GM12875 (cell line): ENCODE measurements around the gene FAM210A.

ENCODE experiments used
- H3K4me3 ChIP-seq: one replicate; pipeline ENCODE4 v1.5.1; 2011; ENCODE audit warnings: low read depth, low read length, control low read depth
- TF ChIP-seq, protein P1 (sequence below): IDR thresholded peaks from 2 replicates; pipeline ENCODE4 v1.5.1; 2011; ENCODE audit warnings: low read depth, mild to moderate bottlenecking, control low read depth, inconsistent platforms, low read length, moderate library complexity, borderline replicate concordance; ENCODE audit not compliant: insufficient read depth

The FAM210A gene

DNA sequence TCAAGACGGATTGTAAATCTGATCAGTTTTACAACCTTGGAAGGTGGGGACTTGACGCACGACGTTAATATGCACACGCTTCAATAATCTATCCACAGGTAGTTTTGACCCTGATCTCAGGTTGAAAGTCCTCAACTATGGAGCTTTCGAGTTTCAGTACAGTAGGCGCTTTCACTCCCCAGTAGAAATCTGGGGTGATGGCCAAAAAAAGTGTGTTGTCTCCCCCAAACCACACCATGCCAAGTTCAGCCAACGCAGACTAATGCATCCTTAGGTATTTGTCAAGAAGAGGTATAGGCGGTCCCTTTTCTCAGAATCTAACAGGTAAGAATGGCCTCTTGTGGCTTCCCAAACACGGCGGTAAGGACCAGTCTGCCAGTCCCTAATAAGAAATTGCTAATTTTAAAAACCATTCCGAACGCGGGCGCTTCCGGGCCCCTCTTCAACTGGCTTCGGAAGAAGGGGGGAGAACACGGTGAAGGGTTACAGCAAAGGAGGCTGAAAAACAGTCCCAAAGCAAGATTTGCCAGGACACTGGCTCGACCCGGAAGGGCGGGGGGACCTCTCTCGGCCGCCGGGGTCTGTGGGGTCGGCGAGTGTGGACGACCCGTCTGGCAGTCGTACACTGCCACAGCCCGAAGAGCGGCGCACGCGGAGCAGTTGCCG lies 659 bp downstream of the FAM210A start:
- H3K4me3 ChIP-seq: peak overlapping the region; percentile 96
- TF ChIP-seq, protein P1, sequence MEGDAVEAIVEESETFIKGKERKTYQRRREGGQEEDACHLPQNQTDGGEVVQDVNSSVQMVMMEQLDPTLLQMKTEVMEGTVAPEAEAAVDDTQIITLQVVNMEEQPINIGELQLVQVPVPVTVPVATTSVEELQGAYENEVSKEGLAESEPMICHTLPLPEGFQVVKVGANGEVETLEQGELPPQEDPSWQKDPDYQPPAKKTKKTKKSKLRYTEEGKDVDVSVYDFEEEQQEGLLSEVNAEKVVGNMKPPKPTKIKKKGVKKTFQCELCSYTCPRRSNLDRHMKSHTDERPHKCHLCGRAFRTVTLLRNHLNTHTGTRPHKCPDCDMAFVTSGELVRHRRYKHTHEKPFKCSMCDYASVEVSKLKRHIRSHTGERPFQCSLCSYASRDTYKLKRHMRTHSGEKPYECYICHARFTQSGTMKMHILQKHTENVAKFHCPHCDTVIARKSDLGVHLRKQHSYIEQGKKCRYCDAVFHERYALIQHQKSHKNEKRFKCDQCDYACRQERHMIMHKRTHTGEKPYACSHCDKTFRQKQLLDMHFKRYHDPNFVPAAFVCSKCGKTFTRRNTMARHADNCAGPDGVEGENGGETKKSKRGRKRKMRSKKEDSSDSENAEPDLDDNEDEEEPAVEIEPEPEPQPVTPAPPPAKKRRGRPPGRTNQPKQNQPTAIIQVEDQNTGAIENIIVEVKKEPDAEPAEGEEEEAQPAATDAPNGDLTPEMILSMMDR: no peak

DNA sequence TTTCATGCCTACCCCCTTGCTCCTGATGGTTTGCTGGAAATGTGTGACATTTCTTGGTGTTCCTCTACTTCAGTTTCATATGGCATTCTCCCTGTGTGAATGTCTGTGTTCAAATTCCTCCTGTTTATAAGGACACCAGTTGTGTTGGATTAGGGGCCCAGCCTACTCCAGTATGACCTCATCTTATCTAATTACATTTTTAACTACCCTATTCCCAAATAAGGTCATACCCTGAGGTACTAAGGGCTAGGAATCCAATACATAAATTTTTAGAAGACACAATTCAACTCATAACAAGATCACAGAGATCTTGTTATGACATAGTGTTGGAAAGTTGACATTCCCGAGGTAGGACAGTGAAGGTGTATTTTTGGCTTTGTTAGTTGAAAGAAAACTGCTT lies 5.5 kb downstream of the FAM210A start:
- H3K4me3 ChIP-seq: no peak overlapping the region
- TF ChIP-seq, protein P1: no peak

DNA sequence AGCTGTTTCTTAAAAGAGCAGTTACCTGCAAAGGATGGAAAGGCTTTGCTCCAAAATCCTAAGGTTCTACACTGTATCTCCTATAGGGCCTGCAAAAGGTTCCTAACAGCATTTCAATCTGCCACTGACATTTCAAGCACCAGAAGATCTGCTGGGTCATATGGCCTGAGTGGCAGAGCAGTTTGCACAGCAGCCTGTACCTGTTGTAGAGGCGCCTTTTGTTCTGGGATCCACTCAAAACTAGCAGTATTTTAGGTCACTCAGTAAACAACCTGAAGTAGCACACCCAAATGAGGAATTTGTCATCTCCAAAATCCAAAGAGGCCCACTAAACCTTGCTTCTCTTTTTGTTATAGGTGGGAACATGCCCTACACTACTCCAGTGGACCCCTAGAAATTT lies 6.2 kb downstream of the FAM210A start:
- TF ChIP-seq, protein P1: no peak
- H3K4me3 ChIP-seq: no peak overlapping the region

DNA sequence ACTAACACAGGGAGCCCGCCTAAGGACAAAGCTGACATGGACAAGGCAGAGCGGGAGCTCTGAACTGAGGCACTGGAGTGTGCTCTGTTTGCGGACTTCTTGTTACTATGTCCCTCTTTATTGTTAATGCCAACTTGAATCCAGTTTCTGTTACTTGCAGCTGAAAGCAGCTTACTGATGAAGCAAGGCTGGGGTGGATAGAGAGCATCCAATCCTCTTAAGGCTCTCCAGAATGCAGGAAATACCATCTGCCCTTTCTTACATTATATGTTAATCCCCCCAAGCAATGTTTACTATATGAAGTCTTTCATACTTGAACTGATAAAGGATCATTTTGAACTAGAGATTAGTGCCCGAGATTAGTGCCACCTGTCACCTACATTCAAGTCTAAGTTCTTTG lies 9.4 kb downstream of the FAM210A start:
- H3K4me3 ChIP-seq: no peak overlapping the region
- TF ChIP-seq, protein P1: no peak

DNA sequence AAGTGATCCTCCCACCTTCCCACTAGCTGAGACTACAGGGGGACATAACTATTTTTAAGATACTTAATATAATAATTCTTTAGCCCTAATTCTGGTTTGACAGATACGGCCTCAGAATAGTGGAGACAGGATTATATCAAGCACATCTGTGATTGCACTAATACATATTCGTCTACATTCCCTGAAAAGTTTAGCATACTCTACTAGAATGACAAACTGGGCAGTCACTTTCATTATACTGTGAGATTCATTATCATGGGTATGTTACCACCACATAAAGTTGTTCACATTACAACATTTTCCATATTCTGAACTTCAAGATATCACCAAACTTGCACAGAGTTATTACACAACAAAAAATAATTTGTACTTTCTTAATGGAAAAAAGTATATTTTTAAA lies 11.0 kb downstream of the FAM210A start:
- TF ChIP-seq, protein P1: no peak
- H3K4me3 ChIP-seq: no peak overlapping the region

DNA sequence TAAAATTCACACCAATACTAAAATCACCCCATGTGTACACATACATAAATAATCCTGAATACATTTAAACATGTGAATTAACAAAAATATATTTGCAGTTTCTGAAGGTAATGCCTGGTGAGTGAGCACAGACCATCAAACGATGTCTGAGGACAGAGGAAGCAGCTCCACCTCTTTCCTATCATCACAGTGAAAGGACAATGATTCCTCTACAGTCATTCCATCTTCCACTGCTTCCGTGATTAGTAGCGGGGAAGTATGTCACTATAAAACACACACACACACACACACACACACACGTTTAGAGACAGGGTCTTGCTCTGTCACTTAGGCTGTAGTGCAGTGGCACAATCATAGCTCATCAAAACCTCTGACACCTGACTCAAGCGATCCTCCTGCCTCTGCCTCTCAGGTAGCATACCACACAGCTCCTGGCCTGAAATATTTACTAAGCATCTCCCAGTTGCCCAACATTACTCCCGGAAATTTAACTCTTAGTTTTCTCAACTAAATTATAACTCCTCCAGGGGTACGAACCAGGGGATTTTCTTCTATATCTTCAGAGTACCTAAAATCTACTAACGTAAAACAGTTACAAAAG lies 12.8 kb downstream of the FAM210A start:
- H3K4me3 ChIP-seq: no peak overlapping the region
- TF ChIP-seq, protein P1: no peak

DNA sequence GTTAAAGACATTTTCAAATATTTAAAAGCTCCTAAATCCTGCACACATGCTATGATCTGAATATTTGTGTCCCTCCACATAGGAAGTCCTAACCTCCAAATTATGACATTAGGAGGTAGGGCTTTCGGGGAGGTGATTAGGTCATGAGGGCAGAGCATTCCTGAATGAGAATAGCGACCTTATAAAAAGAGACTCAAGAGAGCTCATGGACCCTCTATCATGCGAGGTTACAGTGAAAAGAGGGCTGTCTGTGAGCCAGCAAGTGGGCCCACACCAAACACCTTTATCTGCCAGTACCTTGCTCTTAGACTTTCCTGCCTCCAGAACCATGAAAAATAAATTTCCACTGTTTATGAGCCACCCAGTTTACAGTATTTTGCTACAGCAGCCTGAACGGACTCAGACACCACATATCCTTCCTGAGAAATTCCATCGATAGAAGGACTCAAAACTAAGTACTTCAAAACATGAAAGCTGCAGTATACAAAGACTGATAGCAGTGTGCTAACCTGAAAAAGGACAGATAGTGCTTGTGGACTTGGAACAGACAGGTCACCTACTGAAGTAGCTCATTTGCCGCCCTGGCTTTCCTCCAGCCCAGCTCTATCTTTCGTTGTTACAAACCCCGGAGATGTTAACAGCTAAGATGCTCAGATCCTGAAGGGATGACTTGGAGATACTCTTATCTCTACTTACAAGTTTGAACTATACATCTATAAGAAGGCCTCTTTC lies 13.8 kb downstream of the FAM210A start:
- TF ChIP-seq, protein P1: no peak
- H3K4me3 ChIP-seq: no peak overlapping the region
